IPS-11a (cell line): Measurements from ENCODE around the gene PAWR.
"Not testable (repeated sequence)": the region's sequence is repeated elsewhere in the genome, so short reads cannot be mapped to it uniquely, and the experiment has no call there.

Source experiments
- H3K4me3 ChIP-seq: one replicate; pipeline ENCODE4 v1.5.1; 2013; ENCODE audit warnings: low read depth, low read length, control low read depth

Gene PAWR

DNA sequence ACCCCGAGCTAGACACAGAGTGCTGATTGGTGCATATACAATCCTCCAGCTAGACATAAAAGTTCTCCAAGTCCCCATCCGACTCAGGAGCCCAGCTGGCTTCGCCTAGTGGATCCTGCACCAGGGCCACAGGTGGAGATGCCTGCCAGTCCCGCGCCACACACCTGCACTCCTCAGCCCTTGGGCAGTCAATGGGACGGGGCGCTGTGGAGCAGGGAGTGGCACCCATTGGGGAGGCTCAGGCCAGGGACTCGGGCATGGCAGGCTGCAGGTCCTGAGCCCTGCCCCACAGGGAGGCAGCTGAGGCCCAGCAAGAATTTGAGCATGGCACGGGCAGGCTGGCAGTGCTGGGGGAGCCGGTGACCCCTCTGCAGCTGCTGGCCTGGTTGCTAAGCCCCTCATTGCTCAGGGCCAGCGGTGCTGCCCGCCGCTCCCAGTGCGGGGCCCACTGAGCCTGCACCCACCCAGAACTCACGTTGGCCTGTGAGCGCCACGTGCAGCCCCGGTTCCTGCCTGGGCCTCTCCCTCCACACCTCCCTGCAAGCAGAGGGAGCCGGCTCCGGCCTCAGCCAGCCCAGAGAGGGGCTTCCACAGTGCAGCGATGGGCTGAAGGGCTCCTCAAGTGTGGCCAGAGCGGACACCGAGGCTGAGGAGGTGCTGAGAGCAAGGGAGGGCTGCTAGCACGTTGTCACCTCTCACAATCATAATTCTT lies 136.7 kb downstream of the PAWR start:
- H3K4me3 ChIP-seq, result no peak overlapping the region

- no peak overlapping the region for H3K4me3 ChIP-seq
Observed at GRCh38 chr12:79552192-79552591, 138.6 kb downstream of the PAWR start.

DNA sequence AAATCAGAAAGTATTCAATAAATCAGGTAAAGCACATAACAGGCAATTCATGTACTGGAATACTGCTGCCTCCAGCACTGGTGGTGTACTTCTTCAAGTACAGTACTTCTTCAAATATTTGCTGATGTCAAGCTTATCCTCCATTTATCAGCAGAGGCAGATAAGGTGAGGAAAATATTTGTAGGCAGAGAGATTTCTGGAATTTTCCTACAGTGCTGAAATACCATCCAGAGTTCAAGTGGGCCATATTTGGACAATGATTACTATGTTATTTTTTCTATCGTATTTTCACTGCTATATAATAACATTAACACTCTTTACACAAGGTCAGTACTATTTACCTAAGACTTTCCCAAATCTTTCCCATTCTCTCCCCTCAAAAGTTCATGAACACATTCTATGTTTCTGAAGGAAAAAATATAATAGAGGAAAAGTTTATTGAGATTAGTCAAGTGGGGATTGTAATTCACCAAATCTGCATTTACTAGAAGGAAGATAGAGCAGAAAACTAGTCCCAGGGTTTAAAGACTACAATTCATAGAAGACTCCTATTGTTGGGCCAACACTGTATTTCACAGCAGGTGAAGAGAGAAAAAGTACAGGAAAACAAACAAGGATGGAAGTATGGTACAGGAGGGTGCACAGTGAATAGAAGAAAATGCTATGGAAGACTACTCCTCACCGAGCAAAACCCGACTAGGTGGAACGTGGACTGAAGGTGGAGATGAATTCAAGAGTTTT lies 141.1 kb downstream of the PAWR start:
- no peak overlapping the region for H3K4me3 ChIP-seq

GRCh38 chr12:79548610-79548924 lies 142.2 kb downstream of the PAWR start:
- no peak overlapping the region for H3K4me3 ChIP-seq

DNA sequence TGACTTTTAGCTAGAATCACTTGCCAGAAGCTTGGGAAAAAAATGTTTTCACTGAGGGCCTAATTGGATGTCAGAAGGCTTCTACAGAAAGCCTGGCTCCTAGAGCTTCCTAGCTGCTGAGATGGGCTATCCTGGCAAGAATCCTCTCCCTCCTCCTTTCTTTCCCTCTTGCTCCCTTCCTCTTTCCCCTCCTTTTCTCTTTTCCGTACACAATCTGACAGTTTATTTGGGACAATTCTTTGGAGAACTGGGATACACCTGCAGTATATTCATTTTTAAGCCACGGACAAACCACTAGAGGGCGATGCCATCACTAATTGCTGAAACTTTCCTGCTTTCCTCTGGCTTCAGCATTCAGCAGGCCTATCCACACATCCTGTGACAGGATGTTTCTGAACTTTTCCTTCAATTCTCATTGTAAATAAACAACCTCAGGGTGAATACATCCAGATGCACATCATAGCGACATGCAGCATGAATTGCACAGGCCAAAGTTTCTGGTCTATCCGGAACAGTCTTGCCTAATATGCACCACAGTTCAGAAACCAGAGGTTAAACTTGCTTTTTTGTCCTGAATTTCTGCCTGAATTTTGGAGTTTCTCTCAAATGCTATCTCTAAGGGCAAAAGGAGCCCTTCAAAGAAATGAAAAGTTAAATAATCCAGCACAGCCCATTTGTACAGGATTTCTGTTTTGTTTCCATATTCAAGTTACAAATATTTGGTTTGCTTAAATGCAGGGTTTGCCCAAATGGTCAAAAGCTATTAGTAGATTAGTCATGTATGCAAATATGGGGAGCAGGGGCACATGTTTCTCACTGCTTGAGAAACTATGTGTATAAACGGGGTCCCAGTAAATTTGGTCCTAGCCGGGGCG lies 142.8 kb downstream of the PAWR start:
- no peak overlapping the region for H3K4me3 ChIP-seq

DNA sequence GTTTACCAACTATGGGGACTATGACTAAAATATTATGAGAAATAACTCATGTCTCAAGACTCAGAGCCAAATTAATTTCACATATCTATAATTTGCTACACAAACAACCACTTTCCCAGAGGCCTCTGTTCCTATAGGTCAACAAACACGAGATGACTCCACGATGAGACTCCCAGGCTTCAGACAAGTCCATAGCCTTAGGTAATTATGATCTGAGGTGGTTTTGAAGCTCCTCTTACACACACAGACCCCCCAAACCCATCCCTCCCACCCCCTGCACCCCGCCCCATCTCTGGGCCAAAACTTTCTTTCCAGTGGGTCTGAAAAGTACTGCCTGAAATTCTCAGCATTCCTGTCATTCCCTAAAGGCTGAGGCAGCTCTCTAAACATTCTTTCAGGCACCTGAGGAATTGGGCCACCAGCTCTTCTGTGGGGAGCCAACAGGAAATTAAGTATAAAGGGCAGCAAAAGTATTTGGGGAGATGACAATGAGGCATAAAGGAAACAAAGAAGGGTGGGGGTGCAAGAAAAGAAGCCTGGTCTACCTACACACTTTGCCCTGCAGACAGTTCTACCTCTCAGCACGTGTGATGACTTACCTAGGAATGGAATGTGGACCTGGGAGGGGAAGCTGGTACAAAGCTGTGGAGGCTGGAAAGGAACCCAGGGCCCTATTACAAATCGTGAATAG lies 143.6 kb downstream of the PAWR start:
- no peak overlapping the region for H3K4me3 ChIP-seq

GRCh38 chr12:79546466-79547043 lies 144.2 kb downstream of the PAWR start:
- no peak overlapping the region for H3K4me3 ChIP-seq

DNA sequence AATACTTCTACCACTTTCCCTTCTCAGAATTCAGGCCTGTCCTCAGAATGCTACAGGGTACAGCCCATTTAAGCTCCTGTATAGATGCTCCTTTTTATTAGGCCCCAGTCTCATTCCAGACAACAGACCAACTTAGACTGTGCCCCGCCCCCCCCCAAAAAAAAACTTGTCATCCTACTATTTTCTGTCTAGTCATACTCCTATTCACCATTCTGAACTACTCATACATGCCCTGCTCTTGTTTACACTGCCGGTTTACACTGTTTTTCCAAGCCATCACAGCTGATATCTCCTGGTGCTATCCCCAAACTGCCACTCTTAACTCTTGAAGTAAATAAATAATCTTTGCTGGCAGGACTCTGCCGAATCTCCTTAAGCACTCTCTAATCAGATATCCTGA lies 146.3 kb downstream of the PAWR start:
- H3K4me3 ChIP-seq, result not testable (repeated sequence)

DNA sequence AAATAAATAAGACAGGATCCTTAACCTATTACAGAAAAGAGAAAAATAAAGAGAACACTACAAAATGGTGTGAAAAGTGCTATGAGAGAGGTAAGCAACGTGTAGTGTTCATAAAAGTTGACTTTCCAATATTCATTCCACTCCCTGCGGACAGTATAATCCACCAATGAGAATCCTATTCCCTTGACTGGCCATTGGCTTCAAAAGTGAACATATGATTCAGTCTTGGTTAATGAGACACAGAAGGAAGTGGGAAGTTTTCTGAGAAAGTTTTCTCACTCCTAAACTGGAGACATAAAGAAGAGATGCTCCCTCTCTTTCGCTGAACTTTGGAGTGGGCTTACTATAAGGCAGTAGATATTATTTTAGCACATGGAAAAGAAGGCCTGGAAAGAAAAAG lies 153.1 kb downstream of the PAWR start:
- H3K4me3 ChIP-seq, result no peak overlapping the region

- H3K4me3 ChIP-seq, result no peak overlapping the region
Observed at GRCh38 chr12:79535751-79536150, 155.0 kb downstream of the PAWR start.
